Activated CD8-positive, alpha-beta T cell treated with anti-CD3 and anti-CD28 coated beads, Interleukin-2, amount 10 ng/mL, durations not matched to agents 7 days and 5 days (primary cell): Measurements from ENCODE around the gene DDA1. TPM values are rescaled to one million over a fixed set of nuclear protein-coding genes. Genes with fewer than 3 reads are reported as not detected.
"Not testable (repeated sequence)": the region's sequence is repeated elsewhere in the genome, so short reads cannot be mapped to it uniquely, and the experiment has no call there.

ENCODE experiments used
- ATAC-seq: fragments of 150-1000 bp; cut with Tn5 transposase; one replicate; pipeline ENCODE4 v1.10.0; 2021; ENCODE audit warnings: moderate library complexity
- CTCF ChIA-PET: fragments of 350-600 bp; sonication (Branson Sonifier 250); formaldehyde crosslinking; loops from one replicate; lab custom pipeline; 2021; ENCODE audit warnings: antibody characterized with exemption; lab: Charles Lee
- POLR2A ChIA-PET: fragments of 350-600 bp; sonication (Branson Sonifier 250); formaldehyde crosslinking; loops from one replicate; lab custom pipeline; 2021; ENCODE audit warnings: antibody characterized with exemption; lab: Charles Lee
- DNase-seq: peaks from one replicate; pipeline ENCODE4 v3.0.0-alpha.2; 2020
- H3K27ac Mint-ChIP-seq: one replicate; pipeline ENCODE4 v1.8.0; 2021; ENCODE audit warnings: mild to moderate bottlenecking, mixed read lengths
- H3K27me3 Mint-ChIP-seq: one replicate; pipeline ENCODE4 v1.8.0; 2021; ENCODE audit warnings: low read depth, mixed read lengths
- H3K36me3 Mint-ChIP-seq: one replicate; pipeline ENCODE4 v1.8.0; 2021; ENCODE audit warnings: low read depth, mixed read lengths
- H3K4me1 Mint-ChIP-seq: one replicate; pipeline ENCODE4 v1.8.0; 2021; ENCODE audit warnings: low read depth, mixed read lengths
- H3K4me3 Mint-ChIP-seq: one replicate; pipeline ENCODE4 v1.8.0; 2021; ENCODE audit warnings: mild to moderate bottlenecking, mixed read lengths
- H3K9me3 Mint-ChIP-seq: one replicate; pipeline ENCODE4 v1.8.0; 2022; ENCODE audit warnings: mixed read lengths; ENCODE audit not compliant: insufficient read depth
- total RNA-seq, 2 experiments: library from RNA; stranded (reverse); gene quantifications; one replicate each; pipeline ENCODE4 v1.2.3, GENCODE V29; 2021

The DDA1 gene
- total RNA-seq, 2 experiments from 2014 or later: 44.6 to 49.8 TPM

DNA sequence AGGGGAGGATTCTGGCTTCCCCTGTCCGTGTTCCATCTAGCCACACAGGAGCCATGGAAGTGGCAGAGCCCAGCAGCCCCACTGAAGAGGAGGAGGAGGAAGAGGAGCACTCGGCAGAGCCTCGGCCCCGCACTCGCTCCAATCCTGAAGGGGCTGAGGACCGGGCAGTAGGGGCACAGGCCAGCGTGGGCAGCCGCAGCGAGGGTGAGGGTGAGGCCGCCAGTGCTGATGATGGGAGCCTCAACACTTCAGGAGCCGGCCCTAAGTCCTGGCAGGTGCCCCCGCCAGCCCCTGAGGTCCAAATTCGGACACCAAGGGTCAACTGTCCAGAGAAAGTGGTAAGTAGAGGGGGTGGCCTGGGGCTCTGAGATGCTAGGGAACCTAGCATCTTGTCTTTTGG lies 40.6 kb upstream of the DDA1 start:
- POLR2A ChIA-PET: interaction anchor here (2.9 kb wide), 1 partner anchor 12 kb away, joined by 15 read pairs; the partner anchor contains the start of gene ANKLE1
- Mint-ChIP-seq H3K4me3 (peak overlapping the region; percentile 90), H3K27me3 (no peaks in the 10 kb centered on the region), H3K9me3 (no peaks in the 10 kb centered on the region), H3K36me3 (peaks cover 17% of the 10 kb centered on the region), H3K27ac (no peak overlapping the region), H3K4me1 (peaks cover 31% of the 10 kb centered on the region)
- ATAC-seq (no peak), DNase-seq (no peak)
- CTCF ChIA-PET: interaction anchor here (0.7 to 10.9 kb wide), 2 partner anchors 10 to 13 kb away, joined by 3 to 109 read pairs; partner anchors contain the start of gene ANKLE1

DNA sequence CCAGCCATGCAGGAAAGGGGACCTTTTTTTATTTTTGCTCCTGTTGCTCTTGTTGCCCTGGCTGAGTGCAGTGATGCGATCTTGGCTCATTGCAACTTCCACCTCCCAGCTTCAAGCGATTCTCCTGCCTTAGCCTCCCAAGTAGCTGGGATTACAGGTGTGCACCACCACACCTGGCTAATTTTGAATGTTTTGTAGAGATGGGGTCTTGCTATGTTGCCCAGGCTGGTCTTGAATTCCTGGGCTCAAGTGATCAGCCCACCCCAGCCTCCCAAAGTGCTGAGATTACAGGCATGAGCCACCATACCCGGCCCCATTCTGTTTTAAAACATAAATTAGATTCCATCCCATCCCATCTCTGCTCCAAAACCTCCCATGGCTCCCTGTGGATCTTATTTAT lies 34.5 kb upstream of the DDA1 start:
- DNase-seq, H3K4me3 Mint-ChIP-seq, CTCF ChIA-PET, POLR2A ChIA-PET, H3K27me3 Mint-ChIP-seq, H3K4me1 Mint-ChIP-seq, H3K27ac Mint-ChIP-seq, H3K9me3 Mint-ChIP-seq, ATAC-seq: not testable (repeated sequence)
- H3K36me3 Mint-ChIP-seq: peaks cover 41% of the 10 kb centered on the region

DNA sequence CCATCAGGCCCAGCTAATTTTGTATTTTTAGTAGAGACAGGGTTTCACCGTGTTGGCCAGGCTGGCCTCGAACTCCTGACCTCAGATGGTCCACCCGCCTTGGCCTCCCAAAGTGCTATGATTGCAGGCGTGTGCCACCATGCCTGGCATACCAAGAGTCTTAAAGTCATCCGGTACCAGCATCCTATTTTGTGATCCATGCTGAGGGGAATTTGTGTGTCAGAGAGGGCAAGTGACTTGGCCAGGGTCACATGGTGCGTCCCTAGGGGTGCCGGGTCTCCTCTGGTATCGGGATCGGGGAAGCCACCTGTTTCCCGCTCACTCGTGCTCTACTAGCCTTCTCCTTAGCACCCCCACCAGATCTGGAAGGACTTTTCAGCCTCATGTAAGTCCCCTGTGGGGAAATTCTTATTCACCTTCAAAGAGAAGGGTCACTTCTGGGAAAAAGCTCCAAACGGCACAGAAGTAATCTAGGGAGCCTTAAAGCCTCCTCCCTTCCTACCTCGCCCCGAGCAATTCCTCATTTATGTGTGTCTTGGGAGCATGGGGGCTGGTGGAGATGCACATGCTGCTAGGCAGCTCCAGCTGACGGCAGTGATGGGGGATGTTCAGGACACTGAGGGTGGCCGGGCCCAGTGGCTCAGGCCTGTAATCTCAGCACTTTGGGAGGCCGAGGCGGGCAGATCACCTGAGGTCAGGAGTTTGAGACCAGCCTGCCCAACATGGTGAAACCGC lies 33.8 kb upstream of the DDA1 start:
- H3K27ac Mint-ChIP-seq: no peak overlapping the region
- peaks cover 10% of the 10 kb centered on the region for H3K4me1 Mint-ChIP-seq
- ATAC-seq (no peak), DNase-seq (no peak)
- H3K4me3 Mint-ChIP-seq: no peak overlapping the region
- H3K36me3 Mint-ChIP-seq: peaks cover 36% of the 10 kb centered on the region
- H3K9me3 Mint-ChIP-seq: no peaks in the 10 kb centered on the region
- POLR2A ChIA-PET: interaction anchor here (1.5 kb wide), 1 partner anchor 9 kb away, joined by 5 read pairs; the partner anchor contains the start of gene BABAM1
- no peaks in the 10 kb centered on the region for H3K27me3 Mint-ChIP-seq
- CTCF ChIA-PET: no interaction called here

DNA sequence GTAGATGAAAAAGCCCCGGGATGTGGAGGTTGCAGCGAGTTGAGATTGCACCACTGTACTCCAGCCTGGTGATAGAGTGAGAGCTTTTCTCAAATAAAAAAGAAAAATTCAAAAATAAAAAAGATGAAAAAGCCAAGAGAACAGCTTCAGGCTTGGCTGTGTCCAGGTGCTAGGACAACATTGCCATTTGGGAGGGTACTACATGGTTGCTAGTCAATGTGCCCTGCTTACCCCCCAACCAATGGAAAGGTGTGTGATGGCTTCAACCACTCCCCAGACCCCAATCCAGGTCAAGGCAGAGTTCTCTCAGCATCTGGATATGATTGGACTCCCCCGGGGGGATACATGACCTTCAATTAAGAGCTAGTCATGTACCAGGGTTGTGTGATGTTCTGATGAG lies 29.9 kb upstream of the DDA1 start:
- POLR2A ChIA-PET: interaction anchor here (1.1 kb wide), 1 partner anchor 64 kb away, joined by 3 read pairs; no protein-coding TSS in a partner anchor
- H3K36me3 Mint-ChIP-seq: peaks cover 31% of the 10 kb centered on the region
- CTCF ChIA-PET: interaction anchor here (0.7 to 5.8 kb wide), 3 partner anchors 13 to 26 kb away, joined by 3 to 109 read pairs (median 33); partner anchors contain the start of genes BABAM1 and USHBP1
- no peak overlapping the region for H3K4me3 Mint-ChIP-seq
- H3K4me1 Mint-ChIP-seq: peaks cover 20% of the 10 kb centered on the region
- DNase-seq: no peak
- no peak for ATAC-seq
- no peak overlapping the region for H3K27ac Mint-ChIP-seq
- no peaks in the 10 kb centered on the region for H3K27me3 Mint-ChIP-seq
- no peaks in the 10 kb centered on the region for H3K9me3 Mint-ChIP-seq

- H3K36me3 Mint-ChIP-seq: peaks cover 26% of the 10 kb centered on the region
- H3K4me1 Mint-ChIP-seq: peaks cover 20% of the 10 kb centered on the region
- CTCF ChIA-PET: interaction anchor here (0.6 to 5.8 kb wide), 19 partner anchors 11 to 567 kb away, joined by 3 to 109 read pairs (median 3); partner anchors contain the start of genes BABAM1, DDA1, MRPL34 and OCEL1
- peak within 1 kb of the TSS; percentile 88 for H3K4me3 Mint-ChIP-seq
- DNase-seq: peak; percentile 60
- POLR2A ChIA-PET: interaction anchor here (0.6 to 2.5 kb wide), 8 partner anchors 14 to 121 kb away, joined by 3 to 15 read pairs (median 4); partner anchors contain the start of genes BABAM1, OCEL1 and USE1
- peak; percentile 50 for ATAC-seq
- no peaks in the 10 kb centered on the region for H3K27me3 Mint-ChIP-seq
- H3K9me3 Mint-ChIP-seq: no peaks in the 10 kb centered on the region
- peak within 1 kb of the TSS; percentile 79 for H3K27ac Mint-ChIP-seq
Measured at GRCh38 chr19:17281391-17282304, 27.7 kb upstream of the DDA1 start, which contains the start of gene ANKLE1. TSS of gene ANKLE1 (plus strand) at chr19:17281901. CDS start at chr19:17281921, 20 bp downstream.

DNA sequence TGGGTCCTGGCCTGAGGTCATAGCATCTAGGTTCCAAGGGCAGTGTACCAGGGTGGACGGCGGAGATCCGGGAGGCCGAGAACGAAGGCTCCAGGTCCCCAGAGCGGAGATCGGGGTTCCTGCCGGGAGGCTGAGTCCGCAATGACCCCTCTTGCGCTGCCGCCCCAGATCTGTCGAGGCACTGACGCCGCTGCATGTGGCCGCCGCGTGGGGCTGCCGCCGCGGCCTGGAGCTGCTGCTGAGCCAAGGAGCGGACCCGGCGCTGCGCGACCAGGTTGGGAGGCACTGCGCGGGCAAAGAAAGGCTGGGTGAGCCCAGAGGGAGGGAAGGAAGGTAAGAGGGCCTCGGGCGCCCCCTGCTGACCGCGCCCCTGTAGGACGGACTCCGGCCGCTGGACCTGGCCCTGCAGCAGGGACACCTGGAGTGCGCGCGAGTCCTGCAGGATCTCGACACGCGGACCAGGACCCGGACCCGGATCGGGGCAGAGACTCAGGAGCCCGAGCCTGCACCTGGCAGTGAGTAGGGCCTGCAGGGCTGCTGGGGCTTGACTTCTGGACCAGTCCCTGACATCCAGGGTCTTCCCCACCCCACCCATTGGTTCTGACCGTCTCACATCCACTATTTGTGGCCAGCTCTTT lies 26.8 kb upstream of the DDA1 start:
- ChIA-PET POLR2A (interaction anchor here (0.6 to 2.5 kb wide), 6 partner anchors 13 to 56 kb away, joined by 3 to 15 read pairs (median 4); partner anchors contain the start of genes BABAM1 and OCEL1), CTCF (interaction anchor here (0.7 to 5.8 kb wide), 15 partner anchors 10 to 503 kb away, joined by 3 to 109 read pairs (median 4); partner anchors contain the start of genes BABAM1, DDA1, MRPL34 and OCEL1)
- peak; percentile 93 for ATAC-seq
- peak; percentile 87 for DNase-seq
- H3K27me3 Mint-ChIP-seq: no peaks in the 10 kb centered on the region
- peaks cover 20% of the 10 kb centered on the region for H3K4me1 Mint-ChIP-seq
- H3K27ac Mint-ChIP-seq: peak overlapping the region; percentile 79
- peaks cover 17% of the 10 kb centered on the region for H3K36me3 Mint-ChIP-seq
- no peaks in the 10 kb centered on the region for H3K9me3 Mint-ChIP-seq
- H3K4me3 Mint-ChIP-seq: peak overlapping the region; percentile 88

DNA sequence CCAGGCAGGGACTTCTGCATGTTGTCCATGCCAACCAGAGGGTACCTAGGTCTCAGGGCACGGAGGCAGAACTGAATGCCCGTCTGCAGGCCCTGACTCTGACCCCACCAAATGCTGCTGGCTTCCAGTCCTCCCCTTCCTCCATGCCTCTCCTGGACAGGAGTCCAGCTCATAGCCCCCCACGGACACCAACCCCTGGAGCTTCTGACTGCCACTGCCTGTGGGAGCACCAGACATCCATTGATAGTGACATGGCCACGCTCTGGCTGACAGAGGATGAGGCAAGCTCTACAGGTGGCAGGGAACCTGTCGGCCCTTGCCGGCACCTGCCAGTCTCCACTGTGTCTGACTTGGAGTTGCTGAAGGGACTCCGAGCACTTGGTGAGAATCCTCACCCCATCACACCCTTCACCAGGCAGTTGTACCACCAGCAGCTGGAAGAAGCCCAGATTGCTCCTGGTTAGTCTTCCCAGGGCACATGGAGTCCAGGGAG lies 25.8 kb upstream of the DDA1 start:
- DNase-seq: no peak
- H3K27me3 Mint-ChIP-seq: no peaks in the 10 kb centered on the region
- H3K4me3 Mint-ChIP-seq: peak overlapping the region; percentile 28
- no peak overlapping the region for H3K27ac Mint-ChIP-seq
- POLR2A ChIA-PET: no interaction called here
- no peak for ATAC-seq
- peaks cover 20% of the 10 kb centered on the region for H3K4me1 Mint-ChIP-seq
- CTCF ChIA-PET: interaction anchor here (0.7 to 5.8 kb wide), 11 partner anchors 9 to 504 kb away, joined by 3 to 109 read pairs (median 4); partner anchors contain the start of genes BABAM1, DDA1 and USHBP1
- peaks cover 17% of the 10 kb centered on the region for H3K36me3 Mint-ChIP-seq
- no peaks in the 10 kb centered on the region for H3K9me3 Mint-ChIP-seq

- Mint-ChIP-seq H3K27ac (no peak overlapping the region), H3K27me3 (peaks cover 4% of the 10 kb centered on the region), H3K36me3 (peaks cover 17% of the 10 kb centered on the region), H3K9me3 (no peaks in the 10 kb centered on the region), H3K4me3 (no peak overlapping the region), H3K4me1 (peaks cover 14% of the 10 kb centered on the region)
- no peak for DNase-seq
- POLR2A ChIA-PET: no interaction called here
- ATAC-seq: no peak
- CTCF ChIA-PET: interaction anchor here (1.5 kb wide), 1 partner anchor 25 kb away, joined by 4 read pairs; no protein-coding TSS in a partner anchor
Measured at GRCh38 chr19:17285415-17286135, 23.8 kb upstream of the DDA1 start.

GRCh38 chr19:17286263-17286662 lies 23.1 kb upstream of the DDA1 start:
- H3K9me3 Mint-ChIP-seq: no peaks in the 10 kb centered on the region
- no peak overlapping the region for H3K4me3 Mint-ChIP-seq
- ChIA-PET POLR2A (interaction anchor here (0.7 kb wide), 1 partner anchor 946 kb away, joined by 3 read pairs; no protein-coding TSS in a partner anchor), CTCF (interaction anchor here (0.5 to 1.5 kb wide), 3 partner anchors 26 to 100 kb away, joined by 3 to 4 read pairs (median 4); no protein-coding TSS in a partner anchor)
- DNase-seq: no peak
- peaks cover 10% of the 10 kb centered on the region for H3K4me1 Mint-ChIP-seq
- H3K36me3 Mint-ChIP-seq: peaks cover 17% of the 10 kb centered on the region
- ATAC-seq: no peak
- H3K27ac Mint-ChIP-seq: no peak overlapping the region
- peaks cover 4% of the 10 kb centered on the region for H3K27me3 Mint-ChIP-seq

DNA sequence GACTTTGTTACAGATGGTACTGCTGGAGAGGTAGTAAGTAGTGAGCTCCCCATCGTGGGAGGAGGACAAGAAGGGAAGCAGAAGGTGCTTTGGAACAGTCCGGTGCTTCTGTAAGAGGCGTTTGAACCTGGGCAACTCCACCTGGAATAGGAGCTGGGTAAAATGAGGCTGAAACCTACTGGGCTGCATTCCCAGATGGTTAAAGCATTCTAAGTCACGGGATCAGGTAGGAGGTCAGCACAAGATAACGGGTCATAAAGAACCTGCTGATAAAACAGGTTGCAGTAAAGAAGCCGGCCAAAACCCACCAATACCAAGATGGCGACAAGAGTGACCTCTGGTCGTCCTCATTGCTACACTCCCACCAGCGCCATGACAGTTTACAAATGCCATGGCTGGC lies 22.6 kb upstream of the DDA1 start:
- ATAC-seq: no peak
- CTCF ChIA-PET: interaction anchor here (1.3 to 1.5 kb wide), 2 partner anchors 26 to 100 kb away, joined by 4 read pairs; no protein-coding TSS in a partner anchor
- POLR2A ChIA-PET: interaction anchor here (0.7 kb wide), 1 partner anchor 946 kb away, joined by 3 read pairs; no protein-coding TSS in a partner anchor
- H3K9me3 Mint-ChIP-seq: no peaks in the 10 kb centered on the region
- H3K4me1 Mint-ChIP-seq: peaks cover 9% of the 10 kb centered on the region
- H3K4me3 Mint-ChIP-seq: no peak overlapping the region
- H3K27me3 Mint-ChIP-seq: peaks cover 4% of the 10 kb centered on the region
- no peak overlapping the region for H3K27ac Mint-ChIP-seq
- H3K36me3 Mint-ChIP-seq: peaks cover 17% of the 10 kb centered on the region
- no peak for DNase-seq
